Glutamatergic neuron (in vitro differentiated cells): ENCODE results near the gene MINDY3. TPM values are rescaled to one million over a fixed set of nuclear protein-coding genes. Genes with fewer than 3 reads are reported as not detected.
"Not testable (repeated sequence)": the region's sequence is repeated elsewhere in the genome, so short reads cannot be mapped to it uniquely, and the experiment has no call there.

Experiments used
- DNase-seq: peaks from one replicate; pipeline ENCODE4 v3.0.0; 2022
- H3K27ac Mint-ChIP-seq: one replicate; pipeline ENCODE4 v1.8.0; 2020; ENCODE audit warnings: mild to moderate bottlenecking, mixed read lengths, inconsistent platforms; ENCODE audit not compliant: unreplicated experiment
- H3K27me3 Mint-ChIP-seq: one replicate; pipeline ENCODE4 v1.8.0; 2020; ENCODE audit warnings: mild to moderate bottlenecking, moderate library complexity, mixed read lengths, inconsistent platforms; ENCODE audit not compliant: unreplicated experiment
- H3K36me3 Mint-ChIP-seq: one replicate; pipeline ENCODE4 v1.8.0; 2020; ENCODE audit warnings: mild to moderate bottlenecking, mixed read lengths, inconsistent platforms; ENCODE audit not compliant: unreplicated experiment
- H3K4me1 Mint-ChIP-seq: one replicate; pipeline ENCODE4 v1.8.0; 2020; ENCODE audit warnings: mild to moderate bottlenecking, low read depth, mixed read lengths, inconsistent platforms; ENCODE audit not compliant: unreplicated experiment
- H3K4me3 Mint-ChIP-seq: one replicate; pipeline ENCODE4 v1.8.0; 2020; ENCODE audit warnings: mild to moderate bottlenecking, mixed read lengths, inconsistent platforms; ENCODE audit not compliant: unreplicated experiment
- H3K9me3 Mint-ChIP-seq: one replicate; pipeline ENCODE4 v1.8.0; 2020; ENCODE audit warnings: mild to moderate bottlenecking, moderate library complexity, mixed read lengths, inconsistent platforms; ENCODE audit not compliant: unreplicated experiment
- CTCF ChIP-seq: fragments of 200-600 bp; sonication (generic); IDR thresholded peaks from one replicate; pipeline ENCODE4 v1.5.0; 2021; ENCODE audit not compliant: partially characterized antibody, unreplicated experiment
- total RNA-seq: library from RNA; stranded (reverse); fragmentation: NEBNext Ultra II Directional; extraction: Animal tissue kit (Norgen Biotek cat#: 25700); gene quantifications from one replicate; pipeline ENCODE4 v1.2.1, GENCODE V29; 2021; ENCODE audit not compliant: unreplicated experiment

The MINDY3 gene
- total RNA-seq, 1 donor from 2014 or later: 45.6 TPM

GRCh38 chr10:15764892-15765454 lies 95.3 kb downstream of the MINDY3 start:
- no peak overlapping the region for H3K27ac Mint-ChIP-seq
- no peaks in the 10 kb centered on the region for H3K4me1 Mint-ChIP-seq
- peaks cover 5% of the 10 kb centered on the region for H3K36me3 Mint-ChIP-seq
- no peak overlapping the region for H3K4me3 Mint-ChIP-seq
- TF ChIP-seq CTCF: no peak
- peaks cover 2% of the 10 kb centered on the region for H3K9me3 Mint-ChIP-seq
- DNase-seq: no peak
- H3K27me3 Mint-ChIP-seq: peaks cover 6% of the 10 kb centered on the region

- peaks cover 5% of the 10 kb centered on the region for H3K36me3 Mint-ChIP-seq
Observed at GRCh38 chr10:15763006-15763405, 97.3 kb downstream of the MINDY3 start.

GRCh38 chr10:15762239-15762638 lies 98.1 kb downstream of the MINDY3 start:
- not testable (repeated sequence) for H3K27me3 Mint-ChIP-seq, DNase-seq, H3K9me3 Mint-ChIP-seq, H3K27ac Mint-ChIP-seq, H3K36me3 Mint-ChIP-seq, H3K4me3 Mint-ChIP-seq, H3K4me1 Mint-ChIP-seq

More at GRCh38 chr10:15763006-15763405, 97.3 kb downstream of the MINDY3 start:
- Mint-ChIP-seq H3K4me1 (no peaks in the 10 kb centered on the region), H3K27me3 (peaks cover 6% of the 10 kb centered on the region), H3K4me3 (no peak overlapping the region), H3K27ac (no peak overlapping the region), H3K9me3 (peaks cover 2% of the 10 kb centered on the region)
- DNase-seq: no peak
- no peak for TF ChIP-seq CTCF

GRCh38 chr10:15761224-15761623 lies 99.1 kb downstream of the MINDY3 start:
- not testable (repeated sequence) for H3K27me3 Mint-ChIP-seq, H3K9me3 Mint-ChIP-seq, H3K27ac Mint-ChIP-seq, H3K4me3 Mint-ChIP-seq, H3K36me3 Mint-ChIP-seq, H3K4me1 Mint-ChIP-seq, DNase-seq

GRCh38 chr10:15760681-15761080 lies 99.6 kb downstream of the MINDY3 start:
- Mint-ChIP-seq H3K27me3 (peaks cover 3% of the 10 kb centered on the region), H3K36me3 (peaks cover 5% of the 10 kb centered on the region), H3K4me1 (no peaks in the 10 kb centered on the region), H3K4me3 (no peak overlapping the region), H3K9me3 (no peaks in the 10 kb centered on the region), H3K27ac (no peak overlapping the region)
- TF ChIP-seq CTCF: no peak
- no peak for DNase-seq

GRCh38 chr10:15759265-15759664 lies 101.0 kb downstream of the MINDY3 start:
- Mint-ChIP-seq H3K9me3 (no peaks in the 10 kb centered on the region), H3K4me1 (no peaks in the 10 kb centered on the region)

More at GRCh38 chr10:15759265-15759664, 101.0 kb downstream of the MINDY3 start:
- peaks cover 3% of the 10 kb centered on the region for H3K27me3 Mint-ChIP-seq
- TF ChIP-seq CTCF: no peak
- peaks cover under 1% of the 10 kb centered on the region for H3K36me3 Mint-ChIP-seq
- no peak overlapping the region for H3K27ac Mint-ChIP-seq
- DNase-seq: no peak
- H3K4me3 Mint-ChIP-seq: no peak overlapping the region
